Central memory CD8-positive, alpha-beta T cell (primary cell): ENCODE data around the gene PREP.
"Not testable (repeated sequence)": the region's sequence is repeated elsewhere in the genome, so short reads cannot be mapped to it uniquely, and the experiment has no call there.

Experiments used
- ATAC-seq: fragments of 150-1000 bp; cut with Tn5 transposase; replicated peaks from 2 replicates; pipeline ENCODE4 v1.10.0; 2022; ENCODE audit warnings: mild to moderate bottlenecking, moderate FRiP score, moderate number of reproducible peaks; ENCODE audit not compliant: poor library complexity, severe bottlenecking; ENCODE audit errors: extremely low read depth
- DNase-seq, 2 donors: peaks; one replicate each; pipeline ENCODE4 v3.0.0; 2021; ENCODE audit warnings: low spot score in 2 of 2
- H3K27ac Mint-ChIP-seq: one replicate; pipeline ENCODE4 v1.8.0; 2022; ENCODE audit warnings: low read depth, mild to moderate bottlenecking, moderate library complexity, mixed read lengths
- H3K27me3 Mint-ChIP-seq: one replicate; pipeline ENCODE4 v1.8.0; 2022; ENCODE audit warnings: mixed read lengths
- H3K36me3 Mint-ChIP-seq: one replicate; pipeline ENCODE4 v1.8.0; 2022; ENCODE audit warnings: mild to moderate bottlenecking, moderate library complexity, mixed read lengths; ENCODE audit not compliant: insufficient read depth
- H3K4me1 Mint-ChIP-seq: one replicate; pipeline ENCODE4 v1.8.0; 2022; ENCODE audit warnings: mixed read lengths
- H3K4me3 Mint-ChIP-seq: one replicate; pipeline ENCODE4 v1.8.0; 2022; ENCODE audit warnings: mild to moderate bottlenecking, moderate library complexity, mixed read lengths
- H3K9me3 Mint-ChIP-seq: one replicate; pipeline ENCODE4 v1.8.0; 2022; ENCODE audit warnings: mixed read lengths

PREP gene

GRCh38 chr6:105263685-105264610 lies 138.9 kb downstream of the PREP start:
- Mint-ChIP-seq H3K4me1 (no peaks in the 10 kb centered on the region), H3K27ac (no peak overlapping the region), H3K4me3 (no peak overlapping the region), H3K36me3 (no peaks in the 10 kb centered on the region), H3K27me3 (peaks cover 49% of the 10 kb centered on the region), H3K9me3 (no peaks in the 10 kb centered on the region)
- DNase-seq, result no peak
- ATAC-seq, result no peak

GRCh38 chr6:105259913-105260889 lies 142.7 kb downstream of the PREP start:
- ATAC-seq, result no peak
- Mint-ChIP-seq H3K9me3 (no peaks in the 10 kb centered on the region), H3K36me3 (no peaks in the 10 kb centered on the region), H3K27me3 (peaks cover 45% of the 10 kb centered on the region), H3K4me3 (no peak overlapping the region), H3K4me1 (no peaks in the 10 kb centered on the region), H3K27ac (no peak overlapping the region)
- DNase-seq, result no peak

- Mint-ChIP-seq H3K9me3 (no peaks in the 10 kb centered on the region), H3K27me3 (peaks cover 40% of the 10 kb centered on the region), H3K4me1 (no peaks in the 10 kb centered on the region), H3K4me3 (no peak overlapping the region), H3K36me3 (no peaks in the 10 kb centered on the region), H3K27ac (no peak overlapping the region)
- no peak for DNase-seq
- ATAC-seq, result no peak
Measured at GRCh38 chr6:105258816-105259215, 144.1 kb downstream of the PREP start.

GRCh38 chr6:105257340-105257739 lies 145.5 kb downstream of the PREP start:
- DNase-seq (no peak), ATAC-seq (no peak)
- peaks cover 29% of the 10 kb centered on the region for H3K27me3 Mint-ChIP-seq
- no peaks in the 10 kb centered on the region for H3K4me1 Mint-ChIP-seq
- no peak overlapping the region for H3K27ac Mint-ChIP-seq
- H3K9me3 Mint-ChIP-seq, result no peaks in the 10 kb centered on the region
- no peak overlapping the region for H3K4me3 Mint-ChIP-seq
- H3K36me3 Mint-ChIP-seq, result peaks cover 2% of the 10 kb centered on the region

GRCh38 chr6:105256619-105257018 lies 146.3 kb downstream of the PREP start:
- H3K36me3 Mint-ChIP-seq, result peaks cover 2% of the 10 kb centered on the region
- no peaks in the 10 kb centered on the region for H3K4me1 Mint-ChIP-seq
- no peak overlapping the region for H3K4me3 Mint-ChIP-seq
- DNase-seq (no peak), ATAC-seq (no peak)
- H3K27me3 Mint-ChIP-seq, result peaks cover 22% of the 10 kb centered on the region
- no peak overlapping the region for H3K27ac Mint-ChIP-seq
- H3K9me3 Mint-ChIP-seq, result no peaks in the 10 kb centered on the region

- H3K4me3 Mint-ChIP-seq, result no peak overlapping the region
- H3K9me3 Mint-ChIP-seq, result no peaks in the 10 kb centered on the region
- H3K4me1 Mint-ChIP-seq, result no peaks in the 10 kb centered on the region
Measured at GRCh38 chr6:105253787-105254186, 149.1 kb downstream of the PREP start.

GRCh38 chr6:105251689-105252088 lies 151.2 kb downstream of the PREP start:
- no peaks in the 10 kb centered on the region for H3K4me1 Mint-ChIP-seq
- peaks cover 18% of the 10 kb centered on the region for H3K27me3 Mint-ChIP-seq
- H3K36me3 Mint-ChIP-seq, result peaks cover 2% of the 10 kb centered on the region
- H3K9me3 Mint-ChIP-seq, result no peaks in the 10 kb centered on the region
- H3K27ac Mint-ChIP-seq, result no peak overlapping the region
- H3K4me3 Mint-ChIP-seq, result no peak overlapping the region
- DNase-seq (no peak), ATAC-seq (no peak)

More at GRCh38 chr6:105253787-105254186, 149.1 kb downstream of the PREP start:
- DNase-seq (no peak), ATAC-seq (no peak)
- peaks cover 2% of the 10 kb centered on the region for H3K36me3 Mint-ChIP-seq
- H3K27ac Mint-ChIP-seq, result no peak overlapping the region
- H3K27me3 Mint-ChIP-seq, result peaks cover 8% of the 10 kb centered on the region

- Mint-ChIP-seq H3K4me3 (no peak overlapping the region), H3K36me3 (peaks cover 2% of the 10 kb centered on the region), H3K27ac (no peak overlapping the region), H3K27me3 (peaks cover 29% of the 10 kb centered on the region), H3K4me1 (no peaks in the 10 kb centered on the region), H3K9me3 (no peaks in the 10 kb centered on the region)
- no peak for ATAC-seq
- no peak for DNase-seq
Measured at GRCh38 chr6:105250533-105250932, 152.3 kb downstream of the PREP start.

- Mint-ChIP-seq H3K4me3 (no peak overlapping the region), H3K4me1 (no peaks in the 10 kb centered on the region), H3K27me3 (peaks cover 74% of the 10 kb centered on the region), H3K9me3 (no peaks in the 10 kb centered on the region), H3K36me3 (no peaks in the 10 kb centered on the region), H3K27ac (no peak overlapping the region)
- ATAC-seq, result no peak
- no peak for DNase-seq
Measured at GRCh38 chr6:105243487-105243886, 159.4 kb downstream of the PREP start.

- Mint-ChIP-seq H3K27me3 (peaks cover 87% of the 10 kb centered on the region), H3K4me3 (no peak overlapping the region), H3K36me3 (no peaks in the 10 kb centered on the region), H3K27ac (no peak overlapping the region), H3K9me3 (peaks cover 8% of the 10 kb centered on the region), H3K4me1 (no peaks in the 10 kb centered on the region)
- no peak for DNase-seq
- no peak for ATAC-seq
Measured at GRCh38 chr6:105235155-105235554, 167.7 kb downstream of the PREP start.

GRCh38 chr6:105231771-105232170 lies 171.1 kb downstream of the PREP start:
- not testable (repeated sequence) for H3K4me1 Mint-ChIP-seq, DNase-seq, ATAC-seq, H3K27ac Mint-ChIP-seq, H3K36me3 Mint-ChIP-seq, H3K4me3 Mint-ChIP-seq, H3K9me3 Mint-ChIP-seq
- peaks cover 69% of the 10 kb centered on the region for H3K27me3 Mint-ChIP-seq
